ENCODE data around the gene GRIN2C. TPM values are rescaled to one million over a fixed set of nuclear protein-coding genes. Genes with fewer than 3 reads are reported as not detected.

The GRIN2C gene
- total RNA-seq, 1 experiment from 2014 or later, result 0.44 TPM

DNA sequence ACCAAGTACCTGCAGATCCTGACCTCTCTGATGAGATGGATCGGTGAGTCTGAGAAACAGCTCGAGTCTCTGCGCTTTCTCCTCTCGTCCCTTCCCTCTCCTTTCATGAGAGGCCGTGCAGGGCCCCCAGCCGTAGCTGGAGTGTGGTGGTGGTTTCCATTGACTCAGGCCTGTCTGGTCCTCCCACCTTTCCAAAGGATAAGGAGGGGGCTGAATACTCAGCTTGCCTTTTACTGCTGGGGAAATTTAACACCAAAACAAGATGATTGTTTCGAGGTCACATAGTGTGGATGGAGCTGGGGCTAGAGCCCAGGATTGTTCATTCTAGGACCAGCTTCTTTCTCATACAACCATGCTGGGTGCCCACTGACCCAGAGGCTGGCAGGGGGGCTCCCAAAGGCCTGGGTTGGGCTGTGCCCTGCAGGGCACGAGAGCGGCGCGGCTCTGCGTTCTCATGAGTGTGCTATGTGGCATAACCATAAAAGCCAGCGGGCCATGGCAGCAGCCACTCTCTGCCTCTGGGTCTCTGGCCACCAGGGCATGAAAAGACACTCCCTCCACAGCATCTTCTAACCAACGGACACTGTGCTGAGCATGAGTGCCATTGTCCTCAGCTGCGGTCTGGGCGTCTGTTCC lies 39.8 kb downstream of the GRIN2C start:
- Mint-ChIP-seq H3K27me3 (ENCODE audit: low read depth) (no peaks in the 10 kb centered on the region; the same call in 1 of the 2 replicates), H3K27ac (no peak overlapping the region), H3K36me3 (ENCODE audit: insufficient read depth in 1 of 3, low read depth in 3 of 3) (peaks cover 4 to 6% (median 5%) of the 10 kb centered on the region in 3 experiments; a peak in 5 of 7 replicates), H3K9me3 (no peaks in the 10 kb centered on the region), H3K4me1 (peaks cover 4 to 7% of the 10 kb centered on the region in 2 experiments; a peak in 3 of 4 replicates), H3K4me3 (no peak overlapping the region)
- H3K9me3 ChIP-seq (ENCODE audit: control insufficient read depth, low read depth, low read length), result no peaks in the 10 kb centered on the region
- H2BK5ac ChIP-seq (ENCODE audit: insufficient read length, low read length), result no peak overlapping the region
- H2BK15ac ChIP-seq (ENCODE audit: low read depth, low read length), result no peak overlapping the region
- H2AFZ ChIP-seq (ENCODE audit: low read length), result no peak overlapping the region
- H3K9ac ChIP-seq (ENCODE audit: extremely low read depth, insufficient read length, low read length), result no peak overlapping the region
- no peak overlapping the region for H3K27ac ChIP-seq (ENCODE audit: insufficient read length, low read depth, low read length)
- no peak overlapping the region for H4K8ac ChIP-seq (replicated peaks; ENCODE audit: insufficient read length, low read depth, low read length)
- no peaks in the 10 kb centered on the region for H3K79me2 ChIP-seq (ENCODE audit: insufficient read depth, low read length)
- no peak overlapping the region for H2BK12ac ChIP-seq (ENCODE audit: insufficient read length, low read depth, low read length)
- no peak overlapping the region for H3K4ac ChIP-seq (ENCODE audit: low read depth, low read length)
- H2BK20ac ChIP-seq (ENCODE audit: low read depth, low read length, poor library complexity, severe bottlenecking), result no peak overlapping the region
- no peak overlapping the region for H2AK5ac ChIP-seq (ENCODE audit: insufficient read length, low read length)
- H3K4me1 ChIP-seq (ENCODE audit: insufficient read depth, low read length), result no peaks in the 10 kb centered on the region
- no peak overlapping the region for H3K18ac ChIP-seq (ENCODE audit: insufficient read length, low read depth, low read length)
- H3K56ac ChIP-seq (ENCODE audit: insufficient read length, low read depth, low read length), result no peak overlapping the region
- DNase-seq, result no peak
- H3K23ac ChIP-seq (ENCODE audit: insufficient read length, low read depth, low read length), result no peak overlapping the region
- no peaks in the 10 kb centered on the region for H3K79me1 ChIP-seq (ENCODE audit: insufficient read depth, low read depth, low read length, poor library complexity, severe bottlenecking)
- no peak overlapping the region for H3K4me2 ChIP-seq (ENCODE audit: insufficient read depth, insufficient read length, low read length)
- TF ChIP-seq CTCF (conservative IDR thresholded peaks at IDR 0.05), result no peak
- WGBS (ENCODE audit: extremely low coverage, insufficient read length, low lambda C conversion rate), result no CpG with 5 or more reads among the region's 16 CpGs
- no peak overlapping the region for H3K14ac ChIP-seq (ENCODE audit: insufficient read depth, low read length)
- H2BK120ac ChIP-seq (ENCODE audit: low read depth, low read length, poor library complexity, severe bottlenecking), result no peak overlapping the region
- H3T11ph ChIP-seq (ENCODE audit: low read length), result no peak overlapping the region
- no peaks in the 10 kb centered on the region for H4K20me1 ChIP-seq (ENCODE audit: control insufficient read depth, insufficient read depth, insufficient read length)
- H4K5ac ChIP-seq (ENCODE audit: insufficient read length, low read depth, low read length), result no peak overlapping the region
- no peak overlapping the region for H4K91ac ChIP-seq (ENCODE audit: insufficient read length, low read depth, low read length)
- no peaks in the 10 kb centered on the region for H3K27me3 ChIP-seq (ENCODE audit: insufficient read depth, low read length)
- H3K23me2 ChIP-seq (ENCODE audit: insufficient read length, low read depth, low read length, poor library complexity, severe bottlenecking), result no peaks in the 10 kb centered on the region

Measured in H9 (cell line).